Subcutaneous adipose tissue (tissue), 4 donors: Measurements from ENCODE around the gene KLHDC10. TPM values are rescaled to one million over a fixed set of nuclear protein-coding genes. Genes with fewer than 3 reads are reported as not detected.

Source experiments
- total RNA-seq, 4 donors: library from RNA; depleted of rRNA; stranded (reverse); fragments of >200 nt; gene quantifications; one replicate each; pipeline ENCODE4 v1.1.0, GENCODE V29; 2016
- TF ChIP-seq, protein P1 (sequence below): fragments of 450-650 bp; IDR thresholded peaks from one replicate; pipeline ENCODE4 v1.5.1; 2016; ENCODE audit warnings: low read depth, mild to moderate bottlenecking, control low read depth, antibody characterized with exemption, moderate library complexity

The KLHDC10 gene
- total RNA-seq, 4 donors from 2014 or later = 18.9 to 29.3 (median 25.1) TPM

DNA sequence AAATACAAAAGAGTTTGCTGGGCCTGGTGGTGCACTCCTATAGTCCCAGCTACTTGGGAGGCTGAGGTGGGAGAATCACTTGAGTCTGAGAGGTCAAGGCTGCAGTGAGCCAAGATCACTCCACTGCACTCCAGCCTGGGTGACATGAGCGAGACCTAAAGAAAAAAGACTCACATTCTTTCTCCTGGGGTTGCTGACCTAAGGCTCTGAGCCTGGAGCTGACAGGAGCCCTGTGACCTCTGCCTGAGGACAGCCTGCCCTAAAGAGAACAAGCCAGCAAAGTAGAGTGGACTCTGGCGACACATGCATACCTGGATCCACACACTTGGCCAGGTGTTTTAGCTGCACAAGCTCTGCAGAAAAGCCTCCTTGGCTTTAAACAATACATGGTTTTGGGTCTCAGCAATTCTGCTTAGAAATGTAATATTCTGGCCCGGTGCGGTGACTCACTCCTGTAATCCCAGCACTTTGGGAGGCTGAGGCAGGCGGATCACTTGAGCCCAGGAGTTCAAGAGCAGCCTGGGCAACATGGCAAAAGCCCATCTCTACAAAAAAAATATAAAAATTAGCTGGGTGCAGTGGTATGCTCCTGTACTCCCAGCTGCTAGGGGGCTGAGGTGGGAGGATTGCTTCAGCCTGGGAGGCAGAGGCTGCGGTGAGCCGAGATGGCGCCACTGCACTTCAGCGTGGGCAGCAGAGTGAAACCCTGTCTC, 76.5 kb downstream of the KLHDC10 start:
- TF ChIP-seq, protein P1, sequence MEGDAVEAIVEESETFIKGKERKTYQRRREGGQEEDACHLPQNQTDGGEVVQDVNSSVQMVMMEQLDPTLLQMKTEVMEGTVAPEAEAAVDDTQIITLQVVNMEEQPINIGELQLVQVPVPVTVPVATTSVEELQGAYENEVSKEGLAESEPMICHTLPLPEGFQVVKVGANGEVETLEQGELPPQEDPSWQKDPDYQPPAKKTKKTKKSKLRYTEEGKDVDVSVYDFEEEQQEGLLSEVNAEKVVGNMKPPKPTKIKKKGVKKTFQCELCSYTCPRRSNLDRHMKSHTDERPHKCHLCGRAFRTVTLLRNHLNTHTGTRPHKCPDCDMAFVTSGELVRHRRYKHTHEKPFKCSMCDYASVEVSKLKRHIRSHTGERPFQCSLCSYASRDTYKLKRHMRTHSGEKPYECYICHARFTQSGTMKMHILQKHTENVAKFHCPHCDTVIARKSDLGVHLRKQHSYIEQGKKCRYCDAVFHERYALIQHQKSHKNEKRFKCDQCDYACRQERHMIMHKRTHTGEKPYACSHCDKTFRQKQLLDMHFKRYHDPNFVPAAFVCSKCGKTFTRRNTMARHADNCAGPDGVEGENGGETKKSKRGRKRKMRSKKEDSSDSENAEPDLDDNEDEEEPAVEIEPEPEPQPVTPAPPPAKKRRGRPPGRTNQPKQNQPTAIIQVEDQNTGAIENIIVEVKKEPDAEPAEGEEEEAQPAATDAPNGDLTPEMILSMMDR = no peak

DNA sequence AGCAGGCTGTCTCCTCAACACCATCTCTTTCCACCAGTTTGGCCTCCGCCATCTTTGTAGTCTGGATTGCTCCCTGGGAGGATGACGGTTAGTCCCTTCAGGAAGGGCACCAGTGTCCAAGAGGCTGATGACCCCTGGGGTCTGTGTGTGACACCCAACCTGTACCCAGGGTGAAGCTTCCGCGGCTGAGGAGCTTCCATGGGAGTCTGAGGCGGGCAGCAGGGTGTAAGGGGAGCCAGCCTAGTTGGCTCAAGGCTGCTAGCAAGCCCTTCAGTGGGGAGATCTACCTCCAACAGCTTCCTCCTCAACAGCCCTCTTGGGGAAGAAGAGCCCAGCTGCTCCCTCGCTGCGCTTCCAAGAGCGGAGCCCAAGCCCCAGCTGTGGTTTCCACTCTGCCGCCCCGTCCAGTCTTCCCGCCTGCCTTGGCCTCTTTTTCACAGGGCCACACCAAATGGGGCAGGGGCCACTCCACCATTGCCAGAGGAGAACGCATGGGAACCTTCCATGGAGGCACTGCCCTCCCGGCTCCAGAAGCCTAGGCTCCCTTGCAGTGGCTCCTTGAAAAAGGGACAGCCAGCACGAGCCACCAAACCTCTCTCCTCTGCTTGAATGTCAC, 77.5 kb downstream of the KLHDC10 start:
- TF ChIP-seq, protein P1 = no peak

DNA sequence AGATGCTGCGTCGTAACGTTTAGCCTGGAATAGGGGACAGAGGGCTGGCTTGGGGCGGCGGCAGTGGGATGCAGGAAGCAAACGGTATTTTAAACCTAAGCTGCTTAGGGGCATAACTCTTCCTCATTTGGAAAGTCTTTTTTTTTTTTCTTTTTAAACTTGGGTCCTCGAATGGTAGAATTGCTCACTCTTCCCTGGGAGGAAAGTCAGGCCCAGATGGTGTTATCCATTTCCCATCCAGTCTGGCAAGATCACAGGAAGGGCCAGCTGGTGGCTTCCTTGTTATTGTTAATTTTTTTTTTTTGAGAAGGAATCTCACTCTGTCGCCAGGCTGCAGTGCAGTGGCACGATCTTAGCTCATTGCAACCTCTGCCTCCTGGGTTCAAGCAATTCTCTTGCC, 78.2 kb downstream of the KLHDC10 start:
- TF ChIP-seq, protein P1 = no peak

DNA sequence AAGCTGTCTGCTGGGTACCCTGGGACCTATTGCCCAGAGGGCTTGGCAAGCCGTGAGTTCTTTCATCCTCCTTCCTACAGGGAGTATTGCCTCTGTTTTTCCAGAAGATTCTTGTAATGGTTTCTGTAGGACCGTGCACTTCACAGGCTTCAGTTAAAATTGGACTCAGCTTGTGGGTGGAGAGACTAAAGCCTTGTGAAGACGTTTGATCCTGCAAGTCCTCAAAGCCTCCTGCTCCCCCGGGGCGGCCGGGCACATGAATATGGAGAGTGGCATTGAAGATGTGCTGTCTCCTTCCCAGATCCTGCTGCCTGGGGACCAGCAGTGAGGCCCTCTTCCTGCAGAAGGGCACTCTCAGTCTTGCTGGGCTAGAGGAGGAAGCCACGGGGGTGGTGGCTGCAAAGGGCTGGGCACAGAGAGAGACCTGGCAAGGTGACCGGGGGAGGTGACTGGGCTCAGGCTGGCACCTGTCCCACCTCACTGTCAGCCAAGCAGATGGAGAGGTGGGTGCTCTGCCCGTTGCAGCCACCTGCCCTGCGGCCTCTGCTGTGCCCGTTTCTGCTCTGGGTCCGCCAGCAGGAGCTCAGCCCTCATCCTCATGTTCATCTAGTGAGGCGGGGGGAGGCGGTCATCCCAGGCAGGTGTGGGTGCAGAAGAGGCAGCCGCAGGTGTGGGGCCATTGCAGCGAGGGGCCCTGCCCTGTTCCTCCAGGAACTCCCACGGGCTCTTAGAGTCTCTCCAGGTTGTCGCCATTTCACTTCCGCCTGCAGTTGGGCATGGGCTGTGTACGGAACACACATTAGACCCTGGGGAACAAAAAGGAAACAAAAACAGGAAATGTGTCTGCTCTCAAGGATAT, 79.2 kb downstream of the KLHDC10 start:
- TF ChIP-seq, protein P1 = no peak

DNA sequence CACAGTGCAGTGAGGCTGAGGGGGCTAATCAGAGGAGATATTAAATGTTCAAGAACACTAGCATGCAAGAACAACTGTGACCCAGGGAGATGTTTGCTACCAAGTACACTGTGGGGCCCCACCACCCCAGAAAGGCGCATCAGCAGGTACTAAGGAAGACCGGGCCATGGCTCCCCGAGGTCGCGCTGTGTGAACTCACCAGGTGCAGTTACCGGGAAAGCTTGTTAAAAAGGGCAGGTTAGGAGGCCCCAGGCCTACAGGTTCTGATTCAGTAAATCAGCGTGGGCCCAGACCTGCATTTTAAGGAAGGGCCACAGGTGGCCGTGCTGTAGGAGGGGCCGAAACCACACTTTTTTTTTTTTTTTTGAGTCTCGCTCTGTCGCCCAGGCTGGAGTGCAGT, 80.3 kb downstream of the KLHDC10 start:
- TF ChIP-seq, protein P1 = no peak

DNA sequence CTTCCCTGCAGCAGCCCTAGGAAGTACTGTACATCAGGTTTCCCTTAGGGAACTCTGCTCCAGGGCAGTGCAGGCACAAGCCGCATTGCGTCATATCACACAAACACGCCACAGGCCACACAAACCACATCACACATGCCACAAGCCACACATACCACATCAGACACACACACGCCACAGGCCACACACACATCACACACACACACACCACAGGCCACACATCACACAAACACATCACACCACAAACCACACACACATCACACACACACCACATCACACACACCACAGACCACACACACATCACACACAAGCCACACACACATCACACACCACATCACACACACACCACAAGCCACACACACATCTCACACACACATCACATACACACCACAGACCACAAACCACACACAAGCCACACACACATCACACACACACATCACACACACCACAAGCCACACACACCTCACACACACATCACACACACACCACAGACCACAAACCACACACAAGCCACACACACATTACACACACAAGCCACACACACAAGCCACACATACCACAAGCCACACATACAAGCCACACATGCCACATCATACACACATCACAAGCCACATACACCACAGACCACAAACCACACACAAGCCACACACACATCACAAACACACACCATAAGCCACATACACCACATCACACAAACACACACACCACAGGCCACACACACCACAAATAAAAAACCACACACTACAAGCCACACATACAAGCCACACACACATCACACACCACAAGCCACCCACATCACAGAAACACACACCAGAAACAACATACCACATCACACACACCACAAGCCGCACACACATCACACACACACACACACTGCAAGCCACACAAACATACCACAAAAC, 81.5 kb downstream of the KLHDC10 start:
- TF ChIP-seq, protein P1 = no peak
